ENCODE data around the gene DPP6. TPM values are rescaled to one million over a fixed set of nuclear protein-coding genes. Genes with fewer than 3 reads are reported as not detected.

Gene DPP6
- total RNA-seq, 1 donor from 2014 or later = 0.48 TPM

- Histone ChIP-seq H3K27me3 (ENCODE audit: insufficient read depth, low read length) (no peaks in the 10 kb centered on the region), H3K4me3 (ENCODE audit: insufficient read depth, low read depth, low read length) (no peak overlapping the region), H4K20me1 (ENCODE audit: insufficient read depth, low read length) (no peaks in the 10 kb centered on the region), H3K36me3 (ENCODE audit: insufficient read depth, low read length) (no peaks in the 10 kb centered on the region), H3K79me2 (ENCODE audit: insufficient read depth, low read length) (no peaks in the 10 kb centered on the region), H3K9ac (ENCODE audit: low read length) (no peak overlapping the region), H3K27ac (ENCODE audit: low read depth, low read length) (no peak overlapping the region), H3K4me1 (ENCODE audit: insufficient read depth, low read length) (no peaks in the 10 kb centered on the region), H3K9me3 (ENCODE audit: insufficient read depth, low read depth, low read length) (no peaks in the 10 kb centered on the region), H2AFZ (ENCODE audit: low read depth, low read length) (no peak overlapping the region), H3K4me2 (ENCODE audit: low read length) (no peak overlapping the region)
- DNase-seq (ENCODE audit: low read depth) (no peak), FAIRE-seq (no peak)
- Mint-ChIP-seq H3K27me3 (ENCODE audit: low read depth, unreplicated experiment) (peaks cover 36% of the 10 kb centered on the region), H3K9me3 (ENCODE audit: unreplicated experiment) (peaks cover 2% of the 10 kb centered on the region), H3K4me3 (ENCODE audit: unreplicated experiment) (no peak overlapping the region), H3K27ac (ENCODE audit: unreplicated experiment) (no peak overlapping the region), H3K36me3 (ENCODE audit: low read depth, unreplicated experiment) (no peaks in the 10 kb centered on the region), H3K4me1 (ENCODE audit: low read depth, unreplicated experiment) (no peaks in the 10 kb centered on the region)
- TF ChIP-seq EZH2 (IDR thresholded peaks at IDR 0.05; ENCODE audit: insufficient read depth, low read length) (no peak), CTCF (IDR thresholded peaks at IDR 0.05; ENCODE audit: insufficient read depth, low read depth, low read length) (no peak)
Measured at GRCh38 chr7:154792436-154793055, 740.3 kb downstream of the DPP6 start.

- peak overlapping the region; percentile 74 for H3K4me2 ChIP-seq (ENCODE audit: low read length)
- peak overlapping the region; percentile 63 for H2AFZ ChIP-seq (ENCODE audit: low read depth, low read length)
- peaks cover 39% of the 10 kb centered on the region for H3K27me3 Mint-ChIP-seq (ENCODE audit: low read depth, unreplicated experiment)
- peaks cover 1% of the 10 kb centered on the region for H3K9me3 Mint-ChIP-seq (ENCODE audit: unreplicated experiment)
- no peak overlapping the region for H3K4me3 ChIP-seq (ENCODE audit: insufficient read depth, low read depth, low read length)
- no peak for DNase-seq (ENCODE audit: low read depth)
- H3K4me3 Mint-ChIP-seq (ENCODE audit: unreplicated experiment) = no peak overlapping the region
- H3K36me3 Mint-ChIP-seq (ENCODE audit: low read depth, unreplicated experiment) = no peaks in the 10 kb centered on the region
- H3K4me1 ChIP-seq (ENCODE audit: insufficient read depth, low read length) = no peaks in the 10 kb centered on the region
- FAIRE-seq = no peak
- H3K9me3 ChIP-seq (ENCODE audit: insufficient read depth, low read depth, low read length) = no peaks in the 10 kb centered on the region
- no peaks in the 10 kb centered on the region for H3K4me1 Mint-ChIP-seq (ENCODE audit: low read depth, unreplicated experiment)
- H4K20me1 ChIP-seq (ENCODE audit: insufficient read depth, low read length) = no peaks in the 10 kb centered on the region
- no peak overlapping the region for H3K27ac ChIP-seq (ENCODE audit: low read depth, low read length)
- peak; percentile 14 for TF ChIP-seq CTCF (IDR thresholded peaks at IDR 0.05; ENCODE audit: insufficient read depth, low read depth, low read length)
- no peak for TF ChIP-seq EZH2 (IDR thresholded peaks at IDR 0.05; ENCODE audit: insufficient read depth, low read length)
- H3K36me3 ChIP-seq (ENCODE audit: insufficient read depth, low read length) = no peaks in the 10 kb centered on the region
- no peak overlapping the region for H3K9ac ChIP-seq (ENCODE audit: low read length)
- no peak overlapping the region for H3K27ac Mint-ChIP-seq (ENCODE audit: unreplicated experiment)
- no peaks in the 10 kb centered on the region for H3K79me2 ChIP-seq (ENCODE audit: insufficient read depth, low read length)
- H3K27me3 ChIP-seq (ENCODE audit: insufficient read depth, low read length) = no peaks in the 10 kb centered on the region
Measured at GRCh38 chr7:154794147-154794780, 742.1 kb downstream of the DPP6 start.

- Histone ChIP-seq H2AFZ (ENCODE audit: low read depth, low read length) (no peak overlapping the region), H3K27ac (ENCODE audit: low read depth, low read length) (no peak overlapping the region), H3K36me3 (ENCODE audit: insufficient read depth, low read length) (no peaks in the 10 kb centered on the region), H3K27me3 (ENCODE audit: insufficient read depth, low read length) (no peaks in the 10 kb centered on the region), H3K79me2 (ENCODE audit: insufficient read depth, low read length) (no peaks in the 10 kb centered on the region), H3K9ac (ENCODE audit: low read length) (no peak overlapping the region), H3K9me3 (ENCODE audit: insufficient read depth, low read depth, low read length) (no peaks in the 10 kb centered on the region), H3K4me2 (ENCODE audit: low read length) (no peak overlapping the region), H4K20me1 (ENCODE audit: insufficient read depth, low read length) (no peaks in the 10 kb centered on the region), H3K4me1 (ENCODE audit: insufficient read depth, low read length) (no peaks in the 10 kb centered on the region), H3K4me3 (ENCODE audit: insufficient read depth, low read depth, low read length) (no peak overlapping the region)
- H3K9me3 Mint-ChIP-seq (ENCODE audit: unreplicated experiment) = no peaks in the 10 kb centered on the region
- TF ChIP-seq EZH2 (IDR thresholded peaks at IDR 0.05; ENCODE audit: insufficient read depth, low read length) (no peak), CTCF (IDR thresholded peaks at IDR 0.05; ENCODE audit: insufficient read depth, low read depth, low read length) (no peak)
- no peak for FAIRE-seq
- H3K27me3 Mint-ChIP-seq (ENCODE audit: low read depth, unreplicated experiment) = peaks cover 40% of the 10 kb centered on the region
- DNase-seq (ENCODE audit: low read depth) = no peak
- no peaks in the 10 kb centered on the region for H3K4me1 Mint-ChIP-seq (ENCODE audit: low read depth, unreplicated experiment)
- no peak overlapping the region for H3K4me3 Mint-ChIP-seq (ENCODE audit: unreplicated experiment)
- H3K36me3 Mint-ChIP-seq (ENCODE audit: low read depth, unreplicated experiment) = no peaks in the 10 kb centered on the region
- no peak overlapping the region for H3K27ac Mint-ChIP-seq (ENCODE audit: unreplicated experiment)
Measured at GRCh38 chr7:154795014-154795413, 742.8 kb downstream of the DPP6 start.
